Activated naive CD4-positive, alpha-beta T cell treated with anti-CD3 and anti-CD28 coated beads, Interleukin-2, amount 50 U/mL, for 72 hours (primary cell): ENCODE measurements around the gene PAX1. TPM values are rescaled to one million over a fixed set of nuclear protein-coding genes. Genes with fewer than 3 reads are reported as not detected.

Source experiments
- ATAC-seq, 2 donors: fragments of 150-1000 bp; cut with Tn5 transposase; 2 replicates each; pipeline ENCODE4 v1.10.0; 2021; ENCODE audit warnings: mild to moderate bottlenecking in 2 of 2, moderate library complexity in 2 of 2
- DNase-seq, 2 donors: peaks; one replicate each; pipeline ENCODE4 v3.0.0; 2021 to 2022; ENCODE audit warnings: low spot score in 2 of 2
- H3K27ac Mint-ChIP-seq, 2 donors: one replicate each; pipeline ENCODE4 v1.8.0; 2022; ENCODE audit warnings: mild to moderate bottlenecking in 2 of 2, mixed read lengths in 2 of 2
- H3K36me3 Mint-ChIP-seq, 2 donors: one replicate each; pipeline ENCODE4 v1.8.0; 2022; ENCODE audit warnings: mixed read lengths in 2 of 2
- H3K9me3 Mint-ChIP-seq, 2 donors: one replicate each; pipeline ENCODE4 v1.8.0; 2022; ENCODE audit warnings: mixed read lengths in 2 of 2
- total RNA-seq, 2 donors: library from RNA; stranded (reverse); gene quantifications; one replicate each; pipeline ENCODE4 v1.2.3, GENCODE V29; 2022

The PAX1 gene
- total RNA-seq, 2 donors from 2014 or later: not detected

DNA sequence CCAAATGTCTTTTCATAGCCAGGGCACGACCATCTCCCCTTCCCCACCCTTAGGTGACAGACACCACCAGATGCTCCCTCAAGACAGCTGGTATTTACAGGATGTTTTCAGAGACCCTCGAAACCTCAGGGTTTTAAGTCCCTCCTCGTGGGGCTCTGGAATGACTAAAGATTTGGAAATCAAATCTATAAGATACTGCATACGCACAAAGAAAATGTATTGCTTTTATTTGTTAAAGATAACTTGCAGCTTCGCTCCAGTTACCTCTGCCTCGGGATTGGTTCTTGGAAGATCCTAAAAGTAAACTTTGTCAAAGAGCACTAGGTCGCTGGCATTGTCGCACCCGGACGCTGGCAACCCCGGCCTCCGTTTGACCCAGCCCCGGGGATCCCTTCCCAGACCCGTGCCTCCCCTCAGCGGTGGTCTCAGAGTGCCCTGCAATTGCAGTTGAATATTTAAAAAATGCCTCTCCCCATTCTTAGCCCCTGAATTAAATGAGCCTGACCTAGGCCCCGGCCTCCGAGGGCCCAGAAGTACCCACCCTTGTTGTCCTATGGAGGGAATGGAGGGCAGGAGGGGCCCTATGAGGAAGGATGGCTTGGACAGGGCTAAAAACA is 7.1 kb downstream of the PAX1 start:
- H3K36me3 Mint-ChIP-seq: peaks cover 0 to 10% of the 10 kb centered on the region in 2 donors
- no peaks in the 10 kb centered on the region for H3K9me3 Mint-ChIP-seq
- no peak for DNase-seq

DNA sequence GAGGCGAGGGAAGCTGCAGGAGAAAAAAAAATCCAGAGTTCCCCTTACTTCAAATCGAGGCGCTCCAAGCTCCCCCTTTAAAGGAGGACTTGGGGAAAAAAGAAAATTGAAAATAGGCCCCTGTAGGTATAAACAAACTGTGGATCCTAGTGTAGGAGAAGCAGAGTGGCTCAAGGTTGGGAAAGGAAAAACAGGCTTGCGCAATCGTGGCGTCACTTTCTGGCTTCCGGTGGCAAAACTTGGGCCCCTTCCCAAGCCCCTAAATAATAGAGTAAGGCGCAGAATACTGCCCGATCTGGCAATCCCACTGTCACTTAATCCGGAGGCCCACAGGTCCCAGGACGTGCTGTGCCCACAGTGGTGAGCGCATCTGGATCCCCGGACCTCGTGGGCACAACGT is 8.0 kb downstream of the PAX1 start:
- H3K27ac Mint-ChIP-seq: no peak overlapping the region
- no peaks in the 10 kb centered on the region for H3K9me3 Mint-ChIP-seq
- DNase-seq (no peak), ATAC-seq (no peak)
- H3K36me3 Mint-ChIP-seq: peaks cover 0 to 6% of the 10 kb centered on the region in 2 donors

More for the DNA sequence above, 7.1 kb downstream of the PAX1 start:
- H3K27ac Mint-ChIP-seq: no peak overlapping the region
- ATAC-seq: no peak

DNA sequence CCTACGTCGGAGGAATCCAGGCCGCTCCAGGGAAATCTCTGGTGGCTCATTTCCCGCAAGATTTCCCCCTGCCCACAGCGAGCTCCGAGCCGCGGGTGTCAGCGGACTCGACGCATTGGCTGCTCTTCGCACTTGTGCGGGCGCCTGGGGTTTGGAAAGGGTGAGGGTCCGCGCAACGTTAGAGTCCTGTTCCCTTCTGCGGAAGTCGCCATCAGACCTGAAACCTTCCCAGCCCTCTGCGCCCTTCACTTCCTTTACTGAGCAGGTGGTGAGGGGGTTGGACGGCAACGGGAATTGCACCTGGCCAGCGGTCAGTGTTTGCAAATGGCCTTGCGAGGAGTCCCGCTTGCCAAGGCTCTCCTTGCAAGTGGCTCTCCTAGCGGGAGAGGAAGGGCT is 8.4 kb downstream of the PAX1 start:
- no peak for ATAC-seq
- peaks cover 0 to 4% of the 10 kb centered on the region in 2 donors for H3K36me3 Mint-ChIP-seq
- H3K27ac Mint-ChIP-seq: no peak overlapping the region
- H3K9me3 Mint-ChIP-seq: no peaks in the 10 kb centered on the region
- DNase-seq: no peak

- no peak overlapping the region for H3K27ac Mint-ChIP-seq
- ATAC-seq (no peak), DNase-seq (no peak)
- H3K36me3 Mint-ChIP-seq: peaks cover 0 to 4% of the 10 kb centered on the region in 2 donors
- no peaks in the 10 kb centered on the region for H3K9me3 Mint-ChIP-seq
Measured at GRCh38 chr20:21714297-21715192, 9.1 kb downstream of the PAX1 start.

- Mint-ChIP-seq H3K36me3 (peaks cover 0 to 4% of the 10 kb centered on the region in 2 donors), H3K27ac (no peak overlapping the region), H3K9me3 (no peaks in the 10 kb centered on the region)
- DNase-seq (no peak), ATAC-seq (no peak)
Measured at GRCh38 chr20:21715193-21715881, 9.9 kb downstream of the PAX1 start.

GRCh38 chr20:21719592-21720214 is 14.2 kb downstream of the PAX1 start:
- ATAC-seq (no peak), DNase-seq (no peak)
- Mint-ChIP-seq H3K9me3 (no peaks in the 10 kb centered on the region), H3K36me3 (peaks cover 0 to 4% of the 10 kb centered on the region in 2 donors), H3K27ac (no peak overlapping the region)

- DNase-seq (no peak), ATAC-seq (no peak)
- no peak overlapping the region for H3K27ac Mint-ChIP-seq
- H3K9me3 Mint-ChIP-seq: no peaks in the 10 kb centered on the region
- no peaks in the 10 kb centered on the region for H3K36me3 Mint-ChIP-seq
Measured at GRCh38 chr20:21725892-21726291, 20.4 kb downstream of the PAX1 start.

DNA sequence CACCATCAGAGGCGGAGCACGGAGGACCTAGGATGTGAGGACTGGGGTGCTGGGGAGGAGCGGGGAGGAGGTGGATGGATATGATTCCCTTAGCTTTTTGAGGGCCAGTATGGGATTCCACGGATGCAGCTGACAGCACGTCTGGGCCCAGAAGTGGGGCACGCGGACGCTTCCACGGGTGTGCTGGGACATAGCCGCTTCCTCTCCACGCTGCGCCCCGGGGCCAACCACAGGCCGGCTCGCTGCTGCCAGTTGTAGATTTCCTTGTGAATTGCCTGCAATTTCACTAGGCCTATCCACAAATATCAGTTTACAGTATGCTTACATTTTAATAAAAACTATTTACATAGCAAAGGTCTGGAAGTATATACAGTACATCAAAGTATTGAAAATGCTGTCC is 23.9 kb downstream of the PAX1 start:
- H3K36me3 Mint-ChIP-seq: no peaks in the 10 kb centered on the region
- no peak overlapping the region for H3K27ac Mint-ChIP-seq
- no peak for DNase-seq
- ATAC-seq: no peak
- H3K9me3 Mint-ChIP-seq: no peaks in the 10 kb centered on the region

GRCh38 chr20:21739161-21739560 is 33.7 kb downstream of the PAX1 start:
- Mint-ChIP-seq H3K36me3 (peaks cover 0 to 6% of the 10 kb centered on the region in 2 donors), H3K9me3 (peaks cover 4 to 25% of the 10 kb centered on the region in 2 donors), H3K27ac (no peak overlapping the region)
- DNase-seq (no peak), ATAC-seq (no peak)

GRCh38 chr20:21739682-21740081 is 34.2 kb downstream of the PAX1 start:
- ATAC-seq (no peak), DNase-seq (no peak)
- H3K27ac Mint-ChIP-seq: no peak overlapping the region
- peaks cover 4 to 24% of the 10 kb centered on the region in 2 donors for H3K9me3 Mint-ChIP-seq
- peaks cover 0 to 6% of the 10 kb centered on the region in 2 donors for H3K36me3 Mint-ChIP-seq

DNA sequence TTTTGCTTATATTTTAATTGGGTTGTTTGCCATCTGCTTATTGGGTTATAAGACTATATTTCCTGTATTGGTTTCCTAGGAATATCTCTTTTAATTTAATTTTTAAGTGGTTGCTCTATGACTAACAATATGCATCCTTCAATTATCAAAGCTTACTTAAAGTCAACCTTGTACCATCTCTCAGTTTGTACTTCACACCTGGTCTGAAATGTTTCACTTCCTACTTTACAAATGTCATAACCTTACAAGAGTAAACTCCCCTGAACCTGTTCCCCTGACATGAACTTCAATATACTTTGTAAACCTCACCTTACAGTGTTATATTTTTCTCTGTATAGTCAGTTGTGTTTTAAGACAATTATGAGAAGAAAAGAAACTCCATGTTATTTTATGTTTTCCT is 35.8 kb downstream of the PAX1 start:
- H3K27ac Mint-ChIP-seq: no peak overlapping the region
- ATAC-seq (no peak), DNase-seq (no peak)
- peaks cover 0 to 6% of the 10 kb centered on the region in 2 donors for H3K36me3 Mint-ChIP-seq
- H3K9me3 Mint-ChIP-seq: peaks cover 4 to 25% of the 10 kb centered on the region in 2 donors

DNA sequence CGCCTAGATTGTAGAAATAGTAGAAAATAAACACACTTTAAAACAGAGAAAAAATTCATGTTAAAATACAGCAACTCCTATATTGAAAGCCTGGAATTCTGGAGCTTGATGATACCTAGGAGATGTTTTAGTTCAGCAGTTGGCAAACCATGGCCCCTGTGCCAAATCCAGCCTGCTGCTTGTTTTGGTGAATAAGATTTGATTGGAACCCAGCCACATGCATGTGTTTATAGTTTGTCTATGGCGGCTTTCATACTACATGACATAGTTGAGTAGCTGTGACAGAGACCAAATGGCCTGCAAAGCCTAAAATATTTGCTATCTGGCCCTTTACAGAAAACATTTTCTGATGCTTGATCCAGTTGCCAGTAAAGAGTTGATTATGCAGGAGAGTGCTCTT is 57.2 kb downstream of the PAX1 start:
- DNase-seq (no peak), ATAC-seq (no peak)
- Mint-ChIP-seq H3K9me3 (peaks cover 0 to 8% of the 10 kb centered on the region in 2 donors), H3K27ac (no peak overlapping the region), H3K36me3 (no peaks in the 10 kb centered on the region)

- Mint-ChIP-seq H3K9me3 (peaks cover 0 to 8% of the 10 kb centered on the region in 2 donors), H3K27ac (no peak overlapping the region), H3K36me3 (no peaks in the 10 kb centered on the region)
- no peak for DNase-seq
- no peak for ATAC-seq
Measured at GRCh38 chr20:21767200-21767738, 61.8 kb downstream of the PAX1 start.

- no peak for ATAC-seq
- DNase-seq: peak in 1 of 2 donors; percentile 22
Measured at GRCh38 chr20:21767739-21768223, 62.3 kb downstream of the PAX1 start.

More at GRCh38 chr20:21767739-21768223, 62.3 kb downstream of the PAX1 start:
- Mint-ChIP-seq H3K9me3 (peaks cover 0 to 8% of the 10 kb centered on the region in 2 donors), H3K27ac (no peak overlapping the region), H3K36me3 (no peaks in the 10 kb centered on the region)
